Activated T-cell treated with anti-CD3 and anti-CD28 coated beads for 4 hours (primary cell): ENCODE results near the gene DPY19L2.
"Not testable (repeated sequence)": the region's sequence is repeated elsewhere in the genome, so short reads cannot be mapped to it uniquely, and the experiment has no call there.

ENCODE experiments used
- DNase-seq: peaks from one replicate; pipeline ENCODE4 v3.0.0-alpha.2; 2020

The DPY19L2 gene

GRCh38 chr12:63658501-63658900 lies 9.8 kb downstream of the DPY19L2 start:
- DNase-seq: not testable (repeated sequence)

GRCh38 chr12:63656407-63656806 lies 11.9 kb downstream of the DPY19L2 start:
- DNase-seq: not testable (repeated sequence)

GRCh38 chr12:63655543-63656257 lies 12.6 kb downstream of the DPY19L2 start:
- DNase-seq: not testable (repeated sequence)

GRCh38 chr12:63654481-63654880 lies 13.8 kb downstream of the DPY19L2 start:
- DNase-seq: not testable (repeated sequence)

GRCh38 chr12:63649517-63649916 lies 18.8 kb downstream of the DPY19L2 start:
- DNase-seq: not testable (repeated sequence)

GRCh38 chr12:63643381-63644140 lies 24.7 kb downstream of the DPY19L2 start:
- DNase-seq: not testable (repeated sequence)

- not testable (repeated sequence) for DNase-seq
These were observed 44.0 kb downstream of the DPY19L2 start for GRCh38 chr12:63624258-63624657.

GRCh38 chr12:63615544-63615943 lies 52.7 kb downstream of the DPY19L2 start:
- not testable (repeated sequence) for DNase-seq

- DNase-seq: not testable (repeated sequence)
These were observed 57.0 kb downstream of the DPY19L2 start for GRCh38 chr12:63611285-63611684.

- DNase-seq: not testable (repeated sequence)
These were observed 59.0 kb downstream of the DPY19L2 start for GRCh38 chr12:63609281-63609680.

- DNase-seq: not testable (repeated sequence)
These were observed 63.3 kb downstream of the DPY19L2 start for GRCh38 chr12:63604985-63605384.

GRCh38 chr12:63594828-63595227 lies 73.5 kb downstream of the DPY19L2 start:
- DNase-seq: not testable (repeated sequence)

- DNase-seq: not testable (repeated sequence)
These were observed 83.9 kb downstream of the DPY19L2 start for GRCh38 chr12:63584426-63584825.

GRCh38 chr12:63583289-63583688 lies 85.0 kb downstream of the DPY19L2 start:
- not testable (repeated sequence) for DNase-seq

GRCh38 chr12:63577631-63578030 lies 90.7 kb downstream of the DPY19L2 start:
- not testable (repeated sequence) for DNase-seq

- DNase-seq: not testable (repeated sequence)
These were observed 96.3 kb downstream of the DPY19L2 start for GRCh38 chr12:63572038-63572437.

- DNase-seq: not testable (repeated sequence)
These were observed 109.8 kb downstream of the DPY19L2 start for GRCh38 chr12:63558445-63558844.

- not testable (repeated sequence) for DNase-seq
These were observed 116.9 kb downstream of the DPY19L2 start for GRCh38 chr12:63551397-63551796.

- DNase-seq: not testable (repeated sequence)
These were observed 119.3 kb downstream of the DPY19L2 start for GRCh38 chr12:63549034-63549433.

GRCh38 chr12:63545298-63545916 lies 122.9 kb downstream of the DPY19L2 start:
- not testable (repeated sequence) for DNase-seq

- not testable (repeated sequence) for DNase-seq
These were observed 129.6 kb downstream of the DPY19L2 start for GRCh38 chr12:63538656-63539055.

- not testable (repeated sequence) for DNase-seq
These were observed 130.5 kb downstream of the DPY19L2 start for GRCh38 chr12:63537838-63538237.

GRCh38 chr12:63529641-63530040 lies 138.7 kb downstream of the DPY19L2 start:
- not testable (repeated sequence) for DNase-seq
